ELF-1 (cell line): ENCODE data around the gene PDZD4.

ENCODE experiments used
- DNase-seq: peaks from one replicate; pipeline ENCODE4 v3.0.0-alpha.2; 2016; ENCODE audit warnings: low read depth, low spot score

The PDZD4 gene

DNA sequence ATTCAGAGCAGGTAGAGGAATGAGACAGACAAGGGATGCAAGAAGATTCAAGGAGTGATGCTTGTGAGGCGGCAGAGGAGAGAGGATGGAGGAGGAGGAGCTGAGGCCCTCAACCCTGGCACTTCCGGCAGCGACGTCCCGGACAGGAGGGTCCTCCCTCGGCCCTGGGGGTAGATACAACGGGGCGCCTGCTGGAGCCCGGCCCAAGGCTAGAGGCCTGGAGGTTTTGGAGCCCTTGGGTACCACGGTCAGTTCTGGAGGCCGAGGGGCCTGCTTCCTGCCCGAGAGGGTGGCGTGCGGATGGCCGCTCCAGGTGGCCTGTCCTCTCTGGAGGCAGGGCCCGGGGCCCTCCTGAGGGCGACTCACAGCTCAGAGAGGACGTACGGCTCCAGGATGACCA lies 22.4 kb downstream of the PDZD4 start:
- DNase-seq: no peak

DNA sequence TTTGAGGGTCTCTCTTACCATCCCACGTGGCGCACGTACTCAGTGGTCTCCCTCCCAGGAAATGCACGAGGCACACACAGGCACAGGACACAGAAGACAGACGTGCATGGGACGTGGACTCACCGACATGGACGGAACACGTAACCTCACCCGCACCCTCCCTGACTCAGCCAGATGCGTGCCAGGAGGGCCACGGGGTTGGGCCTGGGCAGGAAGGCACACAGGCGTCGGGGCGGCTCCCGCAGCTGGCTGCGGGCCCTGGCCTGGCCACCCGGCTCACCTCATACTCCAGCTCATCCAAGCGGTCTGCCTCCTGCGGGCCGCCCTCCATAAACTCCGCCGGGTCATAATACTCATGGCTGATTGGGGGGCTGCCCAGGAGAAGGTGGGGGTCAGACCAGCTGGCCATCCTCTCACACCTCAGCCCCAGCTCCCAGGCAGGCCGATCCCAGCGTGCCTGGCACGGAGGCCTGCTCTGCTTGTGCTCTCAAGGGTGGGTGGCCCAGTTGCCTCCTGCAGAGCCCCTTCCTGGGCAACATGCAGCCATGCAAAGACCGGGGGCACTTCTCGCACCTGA lies 23.3 kb downstream of the PDZD4 start:
- no peak for DNase-seq

DNA sequence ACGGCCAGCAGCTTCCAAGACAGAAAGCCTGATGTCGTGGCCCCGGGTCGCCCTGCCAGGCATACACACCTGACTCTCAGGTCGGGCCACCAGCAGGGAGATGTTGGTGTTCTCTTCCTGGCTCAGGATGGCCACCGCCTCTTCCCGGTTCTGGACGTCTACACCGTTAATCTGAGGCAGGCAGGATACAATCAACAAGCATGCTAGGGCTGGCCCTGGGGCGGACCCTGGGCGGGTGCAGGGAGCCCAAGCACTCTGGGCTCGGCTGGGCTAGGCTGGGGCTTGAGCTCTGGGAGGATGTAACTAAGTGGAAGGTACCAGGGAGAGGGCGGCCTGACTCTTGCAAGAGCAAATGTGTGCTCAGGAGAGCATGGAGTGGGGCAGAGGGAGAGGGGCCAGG lies 24.9 kb downstream of the PDZD4 start:
- no peak for DNase-seq

DNA sequence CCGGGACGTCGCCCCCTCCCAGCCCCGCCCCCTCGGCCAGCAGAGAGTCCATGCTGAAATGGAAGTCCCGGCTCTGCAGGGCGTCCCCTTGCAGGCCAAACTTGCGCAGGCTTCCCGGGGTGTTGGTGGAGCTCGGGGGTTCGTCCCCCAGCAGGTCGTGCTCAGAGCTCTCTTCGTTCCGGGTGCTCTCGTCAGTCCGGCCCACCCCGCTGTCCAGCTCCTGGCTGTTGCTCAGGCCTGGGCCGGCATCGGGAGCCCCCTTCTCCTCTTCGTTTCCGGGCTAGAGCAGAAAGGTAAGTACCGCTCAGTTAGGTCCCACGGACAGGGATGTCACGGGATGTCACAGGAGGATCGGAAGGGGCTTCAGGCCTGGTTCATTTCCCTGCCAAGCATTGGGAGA lies 25.7 kb downstream of the PDZD4 start:
- DNase-seq: no peak

DNA sequence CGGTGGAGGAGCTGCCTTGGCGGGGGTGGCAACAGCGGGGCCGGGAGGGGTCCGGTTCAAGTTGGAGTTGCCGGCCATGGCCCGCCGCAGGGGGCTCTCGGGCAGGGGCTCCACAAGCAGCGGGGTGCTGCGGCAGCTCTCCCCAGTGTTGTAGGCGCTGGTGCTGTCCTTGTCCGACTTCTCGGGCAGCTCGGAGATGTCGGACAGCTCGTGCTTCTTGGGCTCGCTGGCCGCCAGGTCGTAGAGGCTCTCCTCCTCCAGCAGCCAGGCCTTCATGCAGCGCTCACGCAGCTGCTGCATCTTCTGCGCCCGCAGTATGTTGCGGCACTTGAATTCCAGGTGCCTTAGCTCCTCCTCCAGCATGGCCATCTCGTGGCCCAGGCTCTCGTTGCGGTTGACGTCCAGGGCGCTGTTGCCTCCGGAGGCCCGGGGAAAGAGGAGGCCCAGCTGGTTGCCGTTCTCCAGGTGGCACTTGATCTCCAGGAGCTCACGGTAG lies 26.2 kb downstream of the PDZD4 start:
- DNase-seq: no peak

DNA sequence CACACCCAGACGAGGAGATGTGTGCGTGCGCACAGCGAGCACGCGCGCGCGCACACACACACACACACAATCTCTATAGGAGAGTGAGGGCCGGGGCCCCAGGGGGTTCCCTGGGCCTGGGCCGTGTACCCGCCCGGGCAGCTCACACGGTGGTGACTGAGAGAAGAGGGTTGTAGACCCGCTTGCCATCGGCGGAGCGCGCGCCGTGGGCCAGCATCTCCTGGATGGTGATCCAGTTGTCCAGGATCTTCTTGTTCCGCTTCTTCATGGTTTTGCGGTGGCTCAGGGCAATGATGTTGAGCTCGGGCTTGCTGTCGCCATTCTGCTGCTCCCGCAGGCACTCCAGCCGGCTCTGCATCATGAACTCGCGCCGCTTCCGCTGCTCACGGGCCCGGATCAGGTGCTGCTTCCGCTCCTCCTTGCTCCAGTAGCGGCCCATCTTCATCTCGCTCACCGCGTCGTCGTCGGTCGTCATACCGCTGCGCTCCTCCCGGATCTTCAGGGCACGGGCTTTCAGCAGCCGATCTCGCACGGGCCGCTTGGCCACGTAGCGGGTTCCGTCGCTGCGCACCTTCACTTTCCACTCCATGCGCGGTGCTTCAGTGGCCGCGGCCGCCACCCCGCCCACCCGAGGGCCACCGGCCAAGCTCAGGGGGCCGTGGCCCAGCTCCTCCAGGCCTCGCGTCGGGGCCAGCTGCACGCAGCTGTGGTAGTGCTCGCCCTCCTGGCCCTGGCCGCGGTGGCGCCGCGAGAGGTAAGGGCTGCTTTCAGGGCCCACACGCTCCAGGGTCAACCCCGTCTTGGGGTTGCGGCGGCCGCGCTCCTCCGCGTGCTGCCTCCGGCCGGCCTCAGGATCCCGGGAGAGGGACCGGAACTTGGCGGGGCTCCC lies 26.9 kb downstream of the PDZD4 start:
- no peak for DNase-seq

DNA sequence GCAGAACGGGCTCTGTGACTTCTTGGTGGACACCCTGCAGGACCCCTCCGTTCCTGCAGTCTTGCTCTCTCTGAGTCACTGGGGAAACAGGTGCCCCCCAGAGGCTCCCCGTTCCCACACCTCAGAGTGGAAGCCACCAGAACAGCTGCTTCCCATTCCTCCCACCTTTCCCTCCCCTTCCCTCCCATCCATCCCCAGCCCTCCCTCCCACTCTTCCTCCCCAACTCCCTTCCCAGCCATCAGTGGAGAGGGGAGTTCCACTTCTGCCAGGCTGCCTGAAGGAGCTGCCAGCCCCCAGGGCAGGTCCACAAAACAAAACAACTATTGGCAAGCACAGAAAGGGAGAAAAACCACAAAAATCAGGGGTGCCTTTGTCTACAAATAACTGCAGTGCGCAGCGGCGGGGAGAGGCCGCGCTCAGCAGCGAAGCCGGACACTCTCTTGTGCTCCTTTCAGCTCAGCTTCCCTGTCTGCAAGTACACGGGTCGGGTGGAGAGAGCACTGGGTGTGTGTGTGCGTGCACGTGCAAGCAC lies 27.8 kb downstream of the PDZD4 start:
- no peak for DNase-seq

DNA sequence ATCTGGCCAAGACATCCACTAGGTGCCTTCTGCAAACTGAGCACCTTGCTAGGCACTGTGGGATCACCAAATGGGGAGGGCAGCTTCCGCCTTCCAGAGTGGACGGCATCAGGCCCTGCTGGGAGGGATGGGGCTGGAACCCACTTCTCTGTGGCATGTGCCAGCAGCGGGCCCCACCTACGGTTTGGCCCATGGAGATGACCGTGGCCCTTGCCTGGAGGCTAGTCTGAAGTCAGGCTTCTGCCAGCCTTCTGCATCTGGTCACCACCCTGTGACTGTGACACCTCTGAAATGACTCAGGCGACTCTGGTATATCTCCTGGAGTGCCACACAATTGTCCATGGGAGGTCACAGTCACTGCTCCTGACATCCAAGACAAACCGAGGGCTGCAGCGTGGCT lies 28.7 kb downstream of the PDZD4 start:
- DNase-seq: no peak

DNA sequence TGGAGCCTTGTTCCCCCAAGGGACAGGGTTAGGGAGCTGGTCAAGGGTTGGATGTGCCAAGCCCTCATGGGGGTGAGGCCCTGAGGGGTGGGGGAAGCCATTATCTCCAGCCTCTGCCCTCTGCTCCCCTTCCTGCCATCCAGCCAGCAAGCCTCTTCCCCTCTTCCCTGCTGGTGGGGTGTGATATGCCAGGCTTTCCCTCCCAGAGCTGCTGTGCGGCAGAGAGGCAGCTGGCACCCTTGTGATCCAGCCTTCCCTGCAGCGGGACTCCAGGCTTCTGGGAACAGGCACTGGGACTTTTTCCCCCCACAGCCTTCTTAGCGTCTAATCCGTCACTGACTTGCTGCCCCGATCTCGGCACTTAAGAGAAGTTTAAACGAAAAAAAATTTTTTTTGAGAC lies 29.6 kb downstream of the PDZD4 start:
- DNase-seq: no peak

DNA sequence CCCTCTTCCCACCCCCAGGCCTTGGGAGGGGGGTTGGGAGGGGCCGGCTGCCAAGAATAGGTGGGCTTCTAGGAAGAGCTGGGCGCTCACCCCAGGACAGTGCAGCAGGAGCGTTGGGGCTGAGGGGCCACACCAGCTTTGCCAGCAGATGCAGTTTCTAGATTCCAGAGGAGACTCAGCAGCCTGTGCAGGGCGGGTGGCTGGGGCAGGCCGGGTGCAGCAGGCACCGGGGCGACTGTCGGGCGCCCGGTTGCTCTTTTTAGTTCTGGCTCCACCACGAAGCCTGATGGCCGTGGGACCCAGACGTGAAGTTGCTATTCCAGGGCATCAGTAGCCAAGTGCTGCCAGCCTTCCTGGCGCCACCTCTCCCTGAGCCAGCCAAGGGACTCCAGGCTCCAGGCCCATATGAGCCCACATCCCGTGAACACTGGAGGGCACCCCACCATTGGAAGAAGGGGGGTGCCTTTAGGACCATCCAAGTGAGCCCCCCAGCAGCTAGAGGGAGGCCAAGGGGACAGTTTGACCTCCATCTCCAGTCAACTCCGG lies 30.1 kb downstream of the PDZD4 start:
- DNase-seq: no peak

DNA sequence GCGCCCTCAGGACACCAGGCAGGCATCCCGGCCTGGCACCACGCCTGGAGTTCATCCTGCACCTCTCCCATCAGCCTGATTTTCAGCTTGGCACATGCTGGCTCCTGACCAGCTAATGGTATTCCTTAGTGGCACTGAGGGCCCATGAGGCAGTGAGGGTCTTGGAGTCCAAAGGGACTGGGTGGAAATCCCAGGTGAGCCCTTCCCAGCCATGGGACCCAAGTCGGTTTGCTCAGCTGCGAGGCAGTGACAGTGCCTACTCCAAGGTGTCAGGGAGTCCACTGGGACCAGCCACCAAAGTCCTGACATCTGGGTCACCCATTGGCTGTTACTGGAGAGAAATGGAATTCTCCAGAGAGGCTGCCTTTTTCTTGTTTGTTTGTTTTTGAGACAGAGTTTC lies 31.0 kb downstream of the PDZD4 start:
- DNase-seq: no peak

DNA sequence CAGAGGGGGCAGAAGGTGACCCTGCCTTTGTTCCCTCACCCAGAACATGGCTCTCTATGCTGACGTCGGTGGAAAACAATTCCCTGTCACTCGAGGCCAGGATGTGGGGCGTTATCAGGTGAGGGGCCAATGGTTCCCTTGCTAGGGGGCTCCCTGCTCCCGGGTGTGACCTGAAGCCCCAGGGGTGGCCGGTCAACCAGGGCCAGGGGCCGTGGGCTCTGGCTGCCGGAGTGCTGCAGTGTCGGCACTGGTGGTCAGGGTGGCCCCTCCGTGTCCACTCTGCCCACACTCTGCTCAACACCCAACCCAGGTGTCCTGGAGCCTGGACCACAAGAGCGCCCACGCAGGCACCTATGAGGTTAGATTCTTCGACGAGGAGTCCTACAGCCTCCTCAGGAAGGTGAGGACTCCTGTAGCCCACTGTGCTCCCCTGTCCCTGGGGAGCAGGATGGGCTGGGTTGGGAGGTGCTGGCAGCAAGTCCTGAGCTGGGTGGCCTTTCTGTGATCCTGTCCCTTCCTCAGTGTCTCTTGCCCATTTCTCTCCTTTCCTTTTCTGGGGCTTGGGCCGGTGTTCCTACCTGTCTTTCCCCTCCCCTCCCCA lies 32.8 kb downstream of the PDZD4 start:
- DNase-seq: no peak

DNA sequence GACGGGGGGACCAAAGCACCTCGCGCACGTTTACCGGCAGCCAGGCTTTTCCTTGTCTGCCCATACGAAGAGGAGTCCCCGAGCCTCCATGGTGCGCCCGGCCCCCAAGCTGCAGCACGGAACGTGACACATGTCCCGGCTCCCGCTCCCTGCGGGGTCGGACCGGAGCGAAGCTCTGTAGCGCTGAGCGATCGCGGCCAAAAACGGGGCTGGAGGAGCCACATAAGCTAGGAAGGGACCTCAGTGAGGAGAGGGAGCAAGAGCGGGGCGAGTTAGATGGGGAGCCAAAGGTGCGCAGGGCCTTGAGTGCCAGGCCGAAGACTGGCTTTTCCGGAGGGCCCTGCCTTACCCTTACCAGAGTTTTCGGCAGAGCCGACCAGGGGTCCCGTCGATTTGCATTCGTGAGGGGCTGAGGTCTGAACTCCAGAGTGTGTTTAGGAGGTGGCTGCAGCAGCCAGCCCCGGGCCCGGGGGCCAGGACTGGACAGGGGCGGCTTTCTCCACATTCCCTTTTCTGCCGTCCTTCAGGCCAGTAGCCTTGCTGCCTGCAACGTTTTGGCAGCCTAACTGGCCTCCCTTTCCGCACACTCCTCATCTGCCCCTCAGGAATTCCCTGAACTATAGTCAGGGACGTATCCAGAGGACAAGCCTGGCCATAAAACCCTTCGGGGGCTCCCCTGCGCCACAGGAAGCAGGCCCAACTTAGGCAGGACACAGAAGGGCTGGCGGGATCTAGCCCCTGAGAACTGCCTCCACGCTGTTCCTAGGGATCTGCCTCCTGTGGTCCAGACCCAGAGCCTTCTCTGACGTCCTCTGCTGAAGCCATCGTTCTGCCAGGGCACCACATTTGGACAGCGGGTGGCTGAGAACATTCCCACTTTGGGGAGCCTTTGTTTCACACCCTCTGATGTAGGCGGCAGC lies 35.2 kb downstream of the PDZD4 start:
- peak; percentile 53 for DNase-seq

DNA sequence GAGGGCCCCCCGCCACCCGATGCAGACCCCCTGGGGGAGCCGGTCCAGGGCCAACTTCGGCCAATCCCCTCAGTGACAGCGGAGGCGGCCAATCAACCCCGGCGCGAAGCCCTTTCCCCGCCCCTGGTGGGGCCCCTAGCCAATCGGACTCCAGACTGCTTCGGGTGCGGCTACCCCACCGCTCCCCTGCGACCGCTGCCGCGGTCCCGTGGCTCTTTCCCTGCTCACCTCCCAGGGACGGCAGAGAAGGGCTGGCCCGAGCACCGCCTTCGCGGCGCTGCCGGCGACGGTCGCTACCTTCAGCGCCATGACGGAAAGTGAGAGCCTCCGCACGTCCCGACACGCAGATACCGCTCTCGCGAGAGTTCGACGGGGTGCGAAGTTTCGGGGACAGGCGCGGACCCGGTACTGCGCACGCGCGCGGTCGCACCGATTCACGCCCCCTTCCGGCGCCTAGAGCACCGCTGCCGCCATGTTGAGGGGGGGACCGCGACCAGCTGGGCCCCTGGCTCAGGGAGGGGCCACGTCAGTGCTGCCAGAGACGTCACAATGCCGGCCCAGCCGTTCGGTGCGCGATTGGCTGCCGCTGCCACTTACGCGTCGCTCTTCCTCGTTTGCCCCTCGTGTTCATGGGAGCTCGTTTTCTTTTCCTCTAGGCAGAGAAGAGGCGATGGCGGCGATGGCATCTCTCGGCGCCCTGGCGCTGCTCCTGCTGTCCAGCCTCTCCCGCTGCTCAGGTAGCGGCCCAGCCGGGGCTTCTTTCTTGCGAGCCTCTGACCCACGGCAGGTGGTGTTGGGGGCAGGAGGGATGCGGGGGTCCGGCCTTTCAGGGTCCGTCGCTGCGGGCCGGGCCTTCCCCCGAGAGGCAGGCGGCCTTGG lies 36.1 kb downstream of the PDZD4 start, which contains the start of the genes IDH3G and SSR4:
Gene IDH3G (minus strand): TSS at position 358 of the 879 bp plus-strand sequence. CDS start 49 bp downstream, at position 309.
Gene SSR4 (plus strand): TSS at position 651 of the 879 bp plus-strand sequence. CDS start 20 bp downstream, at position 671.
- peak; percentile 99 for DNase-seq

DNA sequence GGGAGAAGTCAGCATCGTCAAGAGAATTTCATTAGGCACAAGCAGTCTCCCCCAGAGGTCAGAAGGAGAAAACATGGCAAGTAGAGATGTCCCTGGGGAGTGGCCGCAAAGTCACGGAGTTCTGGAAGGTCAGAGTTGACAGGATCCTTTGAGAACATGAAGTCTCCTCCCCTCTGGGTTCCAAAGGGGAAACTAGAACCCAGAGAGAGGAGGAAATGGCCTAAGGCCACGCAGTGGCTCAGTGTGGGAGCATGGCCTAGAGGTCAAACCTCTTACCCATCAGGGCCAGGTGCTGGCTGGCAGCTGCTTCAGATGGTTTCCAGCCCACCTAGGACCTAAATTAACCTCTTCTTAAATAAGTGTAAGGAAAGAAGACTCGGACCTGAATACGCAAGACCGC lies 37.1 kb downstream of the PDZD4 start:
- peak; percentile 57 for DNase-seq

DNA sequence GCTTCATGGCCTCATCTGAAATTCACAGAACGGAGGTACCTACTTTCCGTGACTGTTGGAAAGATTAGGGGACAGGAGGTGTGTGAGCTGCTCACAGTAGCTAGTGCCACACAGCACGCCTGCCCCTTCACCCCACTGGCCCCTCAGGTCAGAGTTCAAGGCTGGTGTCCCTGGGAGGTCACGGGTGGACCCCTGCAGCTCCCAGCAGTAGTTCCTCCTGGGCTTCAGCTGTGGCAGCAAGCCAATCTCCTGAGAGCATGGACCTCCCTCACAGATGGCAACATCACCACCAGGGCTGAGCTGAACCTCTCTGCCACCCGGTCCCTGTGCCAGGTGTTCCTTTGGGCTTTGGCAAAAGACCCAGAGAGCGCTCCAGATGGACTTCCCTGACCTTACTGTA lies 38.0 kb downstream of the PDZD4 start:
- DNase-seq: no peak

DNA sequence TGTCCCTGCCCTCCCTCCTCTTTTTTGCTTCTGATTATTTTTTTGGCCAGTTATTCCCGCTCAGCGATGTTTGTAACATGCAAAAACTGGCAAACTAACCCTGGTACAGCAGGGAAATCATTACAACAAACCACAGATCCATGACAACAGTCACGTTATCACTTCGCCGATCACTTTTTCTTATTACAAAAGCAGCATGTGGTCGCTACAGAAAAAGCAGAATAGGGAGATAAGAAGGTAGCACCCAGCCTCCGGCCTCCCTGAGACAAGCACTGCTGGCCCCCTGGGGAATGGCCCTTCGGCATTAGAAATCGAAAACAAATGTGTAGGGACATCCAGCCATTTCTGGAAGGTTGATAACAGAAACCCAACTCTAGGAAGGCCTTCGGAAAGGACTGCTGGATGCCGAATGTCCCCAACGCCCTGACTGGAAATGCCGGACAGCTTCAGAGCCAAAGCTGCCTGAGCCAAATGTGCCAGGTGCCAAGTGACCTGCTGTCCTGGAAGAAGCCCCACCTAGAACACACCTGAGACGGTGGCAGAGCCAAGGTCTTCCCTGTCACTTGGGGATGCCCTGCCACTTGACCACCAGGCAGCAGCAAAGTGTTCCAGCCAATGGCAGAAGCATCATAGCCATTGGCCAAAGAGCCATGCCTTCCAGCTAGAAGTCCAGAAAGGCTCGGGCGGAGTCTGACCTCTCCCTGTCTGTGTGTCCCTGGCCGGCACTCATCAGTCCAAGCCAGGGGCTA lies 39.1 kb downstream of the PDZD4 start:
- DNase-seq: no peak

DNA sequence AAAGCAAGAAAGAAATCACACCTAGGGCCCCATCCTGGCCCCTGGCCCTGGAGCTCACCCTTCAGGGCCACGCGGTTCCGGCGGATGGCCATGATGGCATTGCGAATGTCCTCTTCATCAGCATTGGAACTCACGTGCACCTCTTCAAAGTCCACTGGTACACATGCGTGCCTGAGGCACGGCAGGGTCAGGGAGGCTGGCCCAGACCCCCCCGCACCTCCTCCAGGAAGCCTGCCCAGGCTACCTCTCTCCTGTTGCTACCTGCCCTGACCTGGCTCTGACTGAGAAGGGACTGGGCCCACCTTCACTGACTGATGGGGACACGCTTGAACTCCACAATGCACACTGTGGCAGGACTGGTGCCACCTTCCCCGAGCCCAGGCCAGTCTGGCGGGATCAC lies 40.7 kb downstream of the PDZD4 start:
- DNase-seq: no peak

DNA sequence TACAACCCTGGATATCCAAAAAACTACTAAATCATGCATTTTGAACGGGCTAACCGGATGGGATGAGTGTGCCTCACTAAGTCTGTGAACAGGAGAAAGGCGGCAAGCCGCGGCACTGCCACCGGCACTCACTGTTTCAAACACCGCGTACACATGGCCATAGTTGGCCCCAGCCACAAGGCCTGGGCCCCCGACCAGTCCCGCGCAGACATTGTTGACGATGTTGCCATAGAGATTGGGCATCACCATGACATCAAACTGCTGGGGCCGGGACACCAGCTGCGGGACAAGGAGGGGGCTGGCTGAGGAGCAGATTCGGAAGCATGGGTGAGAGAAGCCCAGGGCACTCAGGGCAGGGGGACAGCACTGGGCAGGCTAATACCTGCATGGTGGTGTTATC lies 43.7 kb downstream of the PDZD4 start:
- DNase-seq: no peak
